22Rv1 (cell line): ENCODE data around the gene ADGRB3.

ENCODE experiments used
- ZFX ChIP-seq: fragments of 450-650 bp; IDR thresholded peaks from 2 replicates; pipeline ENCODE4 v1.6.1; 2017; ENCODE audit warnings: antibody characterized with exemption, borderline replicate concordance
- TF ChIP-seq, protein P1 (sequence below): fragments of 450-650 bp; IDR thresholded peaks from 2 replicates; pipeline ENCODE4 v1.5.1; 2017; ENCODE audit warnings: mild to moderate bottlenecking

DNA sequence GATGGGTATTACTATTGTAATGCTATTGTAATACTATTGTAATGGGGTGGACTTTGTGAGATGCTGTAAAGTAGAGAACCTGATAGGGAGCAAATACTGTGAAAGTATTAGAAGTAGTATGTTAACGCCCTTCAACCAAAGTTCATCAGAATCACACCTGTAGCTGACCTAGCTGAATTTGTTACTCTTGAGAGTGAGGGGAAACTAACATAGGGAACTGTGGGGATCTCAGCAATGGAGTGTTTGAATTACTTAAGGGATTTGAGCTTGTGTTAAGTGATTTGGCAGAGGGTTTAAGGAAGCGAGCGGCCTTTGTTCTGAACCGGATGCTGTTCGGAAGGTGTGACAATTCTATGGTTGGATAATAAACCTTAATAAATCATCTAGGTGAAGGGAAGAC lies 312.6 kb downstream of the ADGRB3 start:
- TF ChIP-seq, protein P1, sequence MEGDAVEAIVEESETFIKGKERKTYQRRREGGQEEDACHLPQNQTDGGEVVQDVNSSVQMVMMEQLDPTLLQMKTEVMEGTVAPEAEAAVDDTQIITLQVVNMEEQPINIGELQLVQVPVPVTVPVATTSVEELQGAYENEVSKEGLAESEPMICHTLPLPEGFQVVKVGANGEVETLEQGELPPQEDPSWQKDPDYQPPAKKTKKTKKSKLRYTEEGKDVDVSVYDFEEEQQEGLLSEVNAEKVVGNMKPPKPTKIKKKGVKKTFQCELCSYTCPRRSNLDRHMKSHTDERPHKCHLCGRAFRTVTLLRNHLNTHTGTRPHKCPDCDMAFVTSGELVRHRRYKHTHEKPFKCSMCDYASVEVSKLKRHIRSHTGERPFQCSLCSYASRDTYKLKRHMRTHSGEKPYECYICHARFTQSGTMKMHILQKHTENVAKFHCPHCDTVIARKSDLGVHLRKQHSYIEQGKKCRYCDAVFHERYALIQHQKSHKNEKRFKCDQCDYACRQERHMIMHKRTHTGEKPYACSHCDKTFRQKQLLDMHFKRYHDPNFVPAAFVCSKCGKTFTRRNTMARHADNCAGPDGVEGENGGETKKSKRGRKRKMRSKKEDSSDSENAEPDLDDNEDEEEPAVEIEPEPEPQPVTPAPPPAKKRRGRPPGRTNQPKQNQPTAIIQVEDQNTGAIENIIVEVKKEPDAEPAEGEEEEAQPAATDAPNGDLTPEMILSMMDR, result no peak
- no peak for TF ChIP-seq ZFX
